ENCODE results near the gene PRKN.
"Not testable (repeated sequence)": the region's sequence is repeated elsewhere in the genome, so short reads cannot be mapped to it uniquely, and the experiment has no call there.

PRKN gene

GRCh38 chr6:162710419-162710818, 17.1 kb downstream of the PRKN start:
- no peak for DNase-seq

GRCh38 chr6:162709431-162709830, 18.1 kb downstream of the PRKN start:
- no peak for DNase-seq

- DNase-seq, result no peak
Measured at GRCh38 chr6:162708971-162709370, 18.6 kb downstream of the PRKN start.

- DNase-seq, result no peak
Measured at GRCh38 chr6:162706232-162706631, 21.3 kb downstream of the PRKN start.

GRCh38 chr6:162705736-162706135, 21.8 kb downstream of the PRKN start:
- DNase-seq, result no peak

- no peak for DNase-seq
Measured at GRCh38 chr6:162704001-162704400, 23.6 kb downstream of the PRKN start.

- DNase-seq, result no peak
Measured at GRCh38 chr6:162702446-162702845, 25.1 kb downstream of the PRKN start.

- DNase-seq, result no peak
Measured at GRCh38 chr6:162701551-162701950, 26.0 kb downstream of the PRKN start.

- DNase-seq, result no peak
Measured at GRCh38 chr6:162700966-162701365, 26.6 kb downstream of the PRKN start.

GRCh38 chr6:162699961-162700360, 27.6 kb downstream of the PRKN start:
- DNase-seq, result no peak

GRCh38 chr6:162698440-162698839, 29.1 kb downstream of the PRKN start:
- no peak for DNase-seq

- DNase-seq, result no peak
Measured at GRCh38 chr6:162697872-162698403, 29.6 kb downstream of the PRKN start.

- no peak for DNase-seq
Measured at GRCh38 chr6:162690158-162690557, 37.4 kb downstream of the PRKN start.

GRCh38 chr6:162688751-162689345, 38.7 kb downstream of the PRKN start:
- no peak for DNase-seq

- no peak for DNase-seq
Measured at GRCh38 chr6:162685586-162685985, 42.0 kb downstream of the PRKN start.

GRCh38 chr6:162684961-162685360, 42.6 kb downstream of the PRKN start:
- no peak for DNase-seq

GRCh38 chr6:162684052-162684451, 43.5 kb downstream of the PRKN start:
- DNase-seq, result no peak

GRCh38 chr6:162683135-162683534, 44.4 kb downstream of the PRKN start:
- no peak for DNase-seq

- no peak for DNase-seq
Measured at GRCh38 chr6:162681447-162681846, 46.1 kb downstream of the PRKN start.

- no peak for DNase-seq
Measured at GRCh38 chr6:162680871-162681270, 46.7 kb downstream of the PRKN start.

- no peak for DNase-seq
Measured at GRCh38 chr6:162680367-162680766, 47.2 kb downstream of the PRKN start.

GRCh38 chr6:162679681-162680080, 47.9 kb downstream of the PRKN start:
- no peak for DNase-seq

- not testable (repeated sequence) for DNase-seq
Measured at GRCh38 chr6:162678896-162679295, 48.7 kb downstream of the PRKN start.

GRCh38 chr6:162675503-162675902, 52.1 kb downstream of the PRKN start:
- DNase-seq, result no peak

GRCh38 chr6:162674452-162674851, 53.1 kb downstream of the PRKN start:
- DNase-seq, result no peak
